GM12878 (cell line): ENCODE measurements around the gene BEX5. TPM values are rescaled to one million over a fixed set of nuclear protein-coding genes. Genes with fewer than 3 reads are reported as not detected.
A peak's percentile ranks its signal among the peaks of the same experiment; 100 is the strongest.

ENCODE experiments used
- ATAC-seq: fragments of 200-7000 bp; cut with Tn5 transposase; 3 replicates; pipeline ENCODE4 v1.9.1; 2020; ENCODE audit warnings: mild to moderate bottlenecking, moderate library complexity
- Bru-seq: library from RNA; stranded (reverse); fragments of 400-500 nt; gene quantifications from one replicate; lab custom pipeline; 2021; lab: Mats Ljungman, UMichigan
- BruChase-seq, 2 experiments: library from RNA; stranded (reverse); fragments of 400-500 nt; gene quantifications; one replicate each; lab custom pipeline; 2021; lab: Mats Ljungman, UMichigan
- BruUV-seq: library from RNA; stranded (reverse); fragments of 400-500 nt; replicated peaks from 2 replicates; lab custom pipeline; 2021; lab: Mats Ljungman, UMichigan
- CTCF ChIA-PET: fragments of 300-600 bp; sonication (Branson Sonifier 250); formaldehyde crosslinking; extraction: SDS; loops from one replicate; lab custom pipeline; 2021; ENCODE audit warnings: inconsistent platforms; lab: Yijun Ruan, JAX
- POLR2A ChIA-PET: fragments of 350-600 bp; formaldehyde crosslinking; extraction: SDS; loops from one replicate; lab custom pipeline; 2021; ENCODE audit warnings: inconsistent platforms; lab: Charles Lee
- RAD21 ChIA-PET: fragments of 300-600 bp; sonication (Branson Sonifier 250); formaldehyde crosslinking; loops from one replicate; lab custom pipeline; 2023; ENCODE audit warnings: antibody characterized with exemption; ENCODE audit not compliant: unreplicated experiment; lab: Charles Lee
- SMC1A ChIA-PET: fragments of 300-600 bp; sonication (Branson Sonifier 250); formaldehyde crosslinking; loops from one replicate; lab custom pipeline; 2023; ENCODE audit not compliant: unreplicated experiment, uncharacterized antibody; lab: Charles Lee
- DNase-seq: peaks from one replicate; pipeline ENCODE4 v3.0.0-alpha.2; 2011; ENCODE audit warnings: low read depth, low spot score
- FAIRE-seq: peaks from 3 replicates; lab custom pipeline; 2011; peaks lifted over from hg19 to GRCh38; lab: Jason Lieb, UNC
- H2AFZ ChIP-seq: 2 replicates; pipeline ENCODE4 v1.6.0; 2011; ENCODE audit warnings: low read depth, low read length, control low read depth; ENCODE audit not compliant: control insufficient read depth
- H3K27ac ChIP-seq: 2 replicates; pipeline ENCODE4 v1.5.1; 2011; ENCODE audit warnings: control low read depth; ENCODE audit not compliant: control insufficient read depth, insufficient read depth
- H3K27me3 ChIP-seq, 2 experiments: replicated peaks in 1 of 2; 2 replicates each; pipeline versions ENCODE4 v1.6.0 to v1.6.1; 2011; ENCODE audit warnings: low read length in 1 of 2; ENCODE audit not compliant: control insufficient read depth in 2 of 2, insufficient read depth in 2 of 2
- H3K36me3 ChIP-seq, 2 experiments: 2 replicates each; pipeline ENCODE4 v1.5.1; 2011; ENCODE audit warnings: low read length in 1 of 2; ENCODE audit not compliant: control insufficient read depth in 2 of 2, insufficient read depth in 2 of 2
- H3K4me1 ChIP-seq: 2 replicates; pipeline ENCODE4 v1.6.1; 2011; ENCODE audit warnings: mild to moderate bottlenecking, low read length, moderate library complexity, mixed read lengths; ENCODE audit not compliant: control insufficient read depth, insufficient read depth
- H3K4me2 ChIP-seq: 2 replicates; pipeline ENCODE4 v1.6.0; 2011; ENCODE audit warnings: control low read depth; ENCODE audit not compliant: control insufficient read depth, insufficient read depth
- H3K4me3 ChIP-seq: fragments of 200-600 bp; sonication (generic); 2 replicates; pipeline ENCODE4 v1.5.1; 2016
- H3K79me2 ChIP-seq: 2 replicates; pipeline ENCODE4 v1.6.0; 2011; ENCODE audit warnings: low read length; ENCODE audit not compliant: control insufficient read depth, insufficient read depth
- H3K9ac ChIP-seq: 2 replicates; pipeline ENCODE4 v1.8.0; 2011; ENCODE audit warnings: low read length, control low read depth, mixed read lengths; ENCODE audit not compliant: control insufficient read depth, insufficient read depth
- H3K9me3 ChIP-seq: replicated peaks from 3 replicates; pipeline ENCODE4 v1.5.1; 2011; ENCODE audit warnings: mild to moderate bottlenecking, low read length; ENCODE audit not compliant: control insufficient read depth, insufficient read depth
- H4K20me1 ChIP-seq: 2 replicates; pipeline ENCODE4 v1.6.0; 2011; ENCODE audit not compliant: control insufficient read depth, insufficient read depth
- CREB1 ChIP-seq: IDR thresholded peaks from 2 replicates; pipeline ENCODE4 v1.6.1; 2012; ENCODE audit warnings: low read depth, mild to moderate bottlenecking, inconsistent platforms
- PAX8 ChIP-seq: fragments of 450-650 bp; IDR thresholded peaks from 2 replicates; pipeline ENCODE4 v1.6.1; 2017; ENCODE audit warnings: mild to moderate bottlenecking, moderate library complexity
- POLR2A ChIP-seq: IDR thresholded peaks from 2 replicates; pipeline ENCODE4 v1.6.1; 2011; ENCODE audit warnings: low read depth, mild to moderate bottlenecking, low read length
- ZNF24 ChIP-seq: fragments of 450-650 bp; IDR thresholded peaks from 2 replicates; pipeline ENCODE4 v1.6.1; 2017; ENCODE audit warnings: antibody characterized with exemption, mild to moderate bottlenecking
- WGBS: methylation state at CpG from one replicate; pipeline ENCODE4 v1.1.6; 2016; ENCODE audit warnings: low lambda C conversion rate; ENCODE audit not compliant: insufficient replicate concordance, insufficient coverage; ENCODE audit errors: missing lambda C conversion rate; 5-methylcytosine and 5-hydroxymethylcytosine counted together
- in situ Hi-C: fragments of 300-500 bp; cut with MboI; formaldehyde crosslinking; loops from 9 replicates; pipeline ENCODE4 v1.14.3; 2018; ENCODE audit warnings: mixed read lengths
- intact Hi-C: fragments of 100-400 bp; cut with micrococcal nuclease; formaldehyde crosslinking; loops from one replicate; pipeline ENCODE4 v1.14.2; 2022; ENCODE audit not compliant: unreplicated experiment
- long read RNA-seq, 2 experiments: library from polyadenylated mRNA; unstranded; transcript quantifications; one replicate each; pipeline ENCODE4 v2.0.0, GENCODE V29; 2019 to 2020
- polyA minus RNA-seq, 3 experiments: library from RNA; depleted of rRNA, polyadenylated mRNA; stranded (reverse); fragments of >200 nt; gene quantifications; 2 replicates each; pipeline ENCODE4 v1.2.3, GENCODE V29; 2011
- polyA plus RNA-seq, 11 experiments: library from polyadenylated mRNA; depleted of rRNA in 4 of 11; unstranded in 6 of 11; stranded (reverse) in 5 of 11; fragments of >200 nt; fragmentation: Nextera tagmentation in 4 of 11; fragmentation: Illumina TruSeq in 1 of 11; extraction: Ambion mirVana in 4 of 11; extraction: Trizol in 1 of 11; gene quantifications; 1 replicate in 1 of 11; 2 replicates in 10 of 11; pipeline versions ENCODE4 v1.2.1 to v1.2.3, GENCODE V29; 2011 to 2016; ENCODE audit warnings: inconsistent platforms in 2 of 11, missing spikeins in 2 of 11, low read depth in 1 of 11
- total RNA-seq, 4 experiments: library from RNA; depleted of rRNA in 3 of 4; stranded (reverse); fragments of >200 nt in 3 of 4; fragmentation: Illumina TruSeq in 1 of 4; extraction: Trizol in 1 of 4; gene quantifications; 2 replicates each; pipeline versions ENCODE4 v1.2.1 to v1.2.3, GENCODE V29; 2013 to 2021

BEX5 gene
- total RNA-seq (2013; cell fraction: nucleolus; rRNA removed) = not detected in 2 replicates
- not detected in 2 replicates for total RNA-seq (2014; rRNA removed)
- 0.41 and 0.58 TPM in 2 replicates for total RNA-seq (2014; rRNA removed; fragmentation: Illumina TruSeq; extraction: Trizol)
- 0.64 TPM in 1 of 2 replicates, not detected in the other for total RNA-seq (2021)
- 2.0 TPM for polyA plus RNA-seq (2011; ENCODE audit: low read depth)
- polyA plus RNA-seq (2011; rRNA removed) = 0.10 and 0.11 TPM in 2 replicates
- not detected in 2 replicates for polyA plus RNA-seq (2011; cell fraction: cytosol; rRNA removed)
- polyA plus RNA-seq (2011; cell fraction: nucleus; rRNA removed) = not detected in 2 replicates
- 2.8 and 3.1 TPM in 2 replicates for polyA plus RNA-seq (2012)
- not detected in 2 replicates for polyA plus RNA-seq (2014; fragmentation: Illumina TruSeq; extraction: Trizol)
- under 1 TPM; 0.34 to 0.79 TPM for polyA plus RNA-seq (2014; fragmentation: Nextera tagmentation; extraction: Ambion mirVana)
- polyA plus RNA-seq (2014; rRNA removed) = 0.29 TPM in 1 of 2 replicates, not detected in the other
- under 1 TPM; 0.32 to 0.73 TPM for polyA plus RNA-seq (2016; fragmentation: Nextera tagmentation; extraction: Ambion mirVana)
- polyA minus RNA-seq (2011; rRNA and poly(A)+ RNA removed) = not detected in 2 replicates
- not detected in 2 replicates for polyA minus RNA-seq (2011; cell fraction: cytosol; rRNA and poly(A)+ RNA removed)
- polyA minus RNA-seq (2011; cell fraction: nucleus; rRNA and poly(A)+ RNA removed) = not detected in 2 replicates
- Bru-seq, nascent RNA = percentile 17 among the genes with signal in this experiment
- BruChase-seq, experiment 1, labeled RNA remaining after a 6-hour chase = not detected
- BruChase-seq, experiment 2, labeled RNA remaining after a 2-hour chase = percentile 24 among the genes with signal in this experiment
- long read RNA-seq, experiment 1 = 0 reads
- long read RNA-seq, experiment 2, partial matches to known transcripts = 0 of 1 reads
- long read RNA-seq, experiment 2, other reads (novel, unspliced or antisense) = 1 of 1 reads

DNA sequence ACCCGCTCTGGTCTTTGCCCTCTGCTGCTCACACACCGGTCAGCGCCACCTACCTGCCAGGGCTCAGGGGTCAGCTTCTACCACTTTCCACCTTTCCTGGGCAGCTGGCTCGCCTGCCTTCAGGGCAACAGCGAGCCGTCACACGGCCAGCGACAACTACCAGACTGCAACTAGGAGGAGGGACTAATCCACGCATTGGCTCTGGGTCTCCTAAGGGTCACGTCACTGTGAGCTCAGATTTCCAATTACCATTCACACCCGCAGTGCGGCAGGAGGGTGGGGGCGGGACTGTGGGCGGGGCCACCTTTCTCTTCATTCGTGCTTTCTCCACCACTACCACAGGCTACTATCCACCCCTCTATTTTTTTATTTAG, at the start of gene BEX5:
TSS of gene BEX5 (minus strand) at position 172 of the 374 bp plus-strand sequence. CDS start 1,712 bp downstream, outside the sequence.
- no peaks in the 10 kb centered on the region; the same call in 2 of the 3 replicates for H3K9me3 ChIP-seq
- intact Hi-C loops = loop anchor here (10.0 kb wide), 1 partner anchor 709 kb away; no protein-coding TSS in a partner anchor
- H3K9ac ChIP-seq = peak within 1 kb of the TSS; percentile 44; the same call in 1 of the 2 replicates
- no peaks in the 10 kb centered on the region for H3K36me3 ChIP-seq
- FAIRE-seq = no peak
- peak within 1 kb of the TSS; percentile 45 for H2AFZ ChIP-seq
- no peak within 1 kb of the TSS for H3K27ac ChIP-seq
- TF ChIP-seq PAX8 = no peak
- peak; percentile 56; the same call in 1 of the 2 replicates for TF ChIP-seq CREB1
- no peak for TF ChIP-seq ZNF24
- 0 out of 2 replicates have a peak, but pooled peaks have one; percentile 42 for TF ChIP-seq POLR2A
- peak within 1 kb of the TSS; percentile 30; the same call in 1 of the 2 replicates for H3K4me2 ChIP-seq
- in situ Hi-C loops = no loop called here
- no peaks in the 10 kb centered on the region for H3K4me1 ChIP-seq
- ChIA-PET POLR2A (no interaction called here), SMC1A (no interaction called here), RAD21 (no interaction called here), CTCF (no interaction called here)
- no peaks in the 10 kb centered on the region for H4K20me1 ChIP-seq
- no peaks in the 10 kb centered on the region for H3K79me2 ChIP-seq
- DNase-seq = no peak
- peak within 1 kb of the TSS; percentile 50 for H3K4me3 ChIP-seq
- 44% methylated on average over 13 of the region's 15 CpGs for WGBS
- peak; percentile 42; the same call in 2 of the 3 replicates for ATAC-seq
- no peaks in the 10 kb centered on the region for H3K27me3 ChIP-seq
- BruUV-seq = no TSS peak
